ENCODE measurements around the gene HTT. TPM values are rescaled to one million over a fixed set of nuclear protein-coding genes. Genes with fewer than 3 reads are reported as not detected.
"Not testable (repeated sequence)": the region's sequence is repeated elsewhere in the genome, so short reads cannot be mapped to it uniquely, and the experiment has no call there.

The HTT gene
- total and polyA plus RNA-seq, 4 donors, result 5.1 to 82.7 (median 41.1) TPM

DNA sequence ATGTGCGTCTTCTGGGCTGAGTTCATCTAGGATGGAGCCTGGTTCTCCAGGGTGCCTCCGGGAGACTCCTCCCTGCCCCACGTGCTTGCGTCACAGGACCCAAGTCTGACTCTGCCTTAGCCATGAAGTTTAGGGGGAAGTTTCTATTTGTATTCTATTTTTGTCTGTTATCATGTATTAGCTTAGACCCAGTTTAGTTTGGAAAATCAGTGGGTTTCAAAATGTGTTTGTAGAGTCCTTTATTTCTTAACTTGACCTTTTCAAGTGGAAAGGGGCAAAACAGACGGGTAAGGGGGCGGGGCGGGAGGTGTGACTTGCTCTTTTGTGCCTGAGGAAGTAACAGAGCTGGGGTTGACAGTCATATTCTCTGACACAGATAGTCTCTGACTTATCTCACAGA lies 86.0 kb downstream of the HTT start:
- WGBS, 2 donors, result 92 to 94% methylated on average over 7 of the region's 7 CpGs
- intact Hi-C loops (cut with DNase I), result no loop called here
- no peak overlapping the region for H3K4me3 ChIP-seq (ENCODE audit: low read length in 2 of 2)
- no peak overlapping the region for H3K27ac ChIP-seq (ENCODE audit: low read depth in 1 of 2, low read length in 2 of 2)
- H3K9me3 ChIP-seq (ENCODE audit: control insufficient read depth, low read length), result no peaks in the 10 kb centered on the region
- no peak for DNase-seq
- H3K27me3 ChIP-seq (ENCODE audit: control insufficient read depth in 1 of 2, insufficient read depth in 2 of 2, low read length in 1 of 2), result no peaks in the 10 kb centered on the region
- H3K36me3 ChIP-seq (ENCODE audit: control insufficient read depth in 1 of 2, insufficient read depth in 2 of 2, low read length in 1 of 2), result peaks cover 7 to 8% of the 10 kb centered on the region in 2 donors
- no peak for ATAC-seq (ENCODE audit: low FRiP score)
- no peaks in the 10 kb centered on the region for H3K4me1 ChIP-seq (ENCODE audit: control insufficient read depth in 1 of 2, insufficient read depth in 2 of 2, low read length in 2 of 2)

DNA sequence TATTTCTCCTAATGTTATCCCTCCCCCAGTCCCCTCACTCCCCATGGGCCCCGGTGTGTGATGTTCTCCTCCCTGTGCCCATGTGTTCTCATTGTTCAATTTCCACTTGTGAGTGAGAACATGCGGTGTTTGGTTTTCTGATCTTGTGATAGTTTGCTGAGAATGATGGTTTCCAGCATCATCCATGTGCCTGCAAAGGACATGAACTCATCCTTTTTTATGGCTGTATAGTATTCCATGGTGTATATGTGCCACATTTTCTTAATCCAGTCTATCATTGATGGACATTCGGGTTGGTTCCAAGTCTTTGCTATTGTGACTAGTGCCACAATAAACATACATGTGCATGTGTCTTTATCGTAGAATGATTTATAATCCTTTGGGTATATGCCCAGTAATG lies 86.6 kb downstream of the HTT start:
- H3K4me3 ChIP-seq (ENCODE audit: low read length in 2 of 2), result not testable (repeated sequence)

DNA sequence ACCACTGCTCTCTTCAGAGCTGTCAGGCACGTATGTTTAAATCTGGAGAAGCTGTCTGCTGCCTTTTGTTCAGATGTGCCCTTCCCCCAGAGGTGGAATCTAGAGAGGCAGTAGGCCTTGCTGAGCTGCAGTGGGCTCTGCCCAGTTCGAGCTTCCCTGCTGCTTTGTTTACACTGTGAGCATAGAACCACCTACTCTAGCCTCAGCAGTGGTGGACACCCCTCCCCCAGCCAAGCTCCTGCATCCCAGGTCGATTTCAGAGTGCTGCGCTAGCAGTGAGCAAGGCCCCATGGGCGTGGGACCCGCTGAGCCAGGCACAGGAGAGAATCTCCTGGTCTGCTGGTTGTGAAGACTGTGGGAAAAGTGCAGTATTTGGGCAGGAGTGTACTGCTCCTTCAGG lies 92.0 kb downstream of the HTT start:
- H3K36me3 ChIP-seq (ENCODE audit: control insufficient read depth in 1 of 2, insufficient read depth in 2 of 2, low read length in 1 of 2); H3K27me3 ChIP-seq (ENCODE audit: control insufficient read depth in 1 of 2, insufficient read depth in 2 of 2, low read length in 1 of 2); H3K4me1 ChIP-seq (ENCODE audit: control insufficient read depth in 1 of 2, insufficient read depth in 2 of 2, low read length in 2 of 2); ATAC-seq (ENCODE audit: low FRiP score); DNase-seq; intact Hi-C loops (cut with DNase I); H3K27ac ChIP-seq (ENCODE audit: low read depth in 1 of 2, low read length in 2 of 2); H3K4me3 ChIP-seq (ENCODE audit: low read length in 2 of 2); H3K9me3 ChIP-seq (ENCODE audit: control insufficient read depth, low read length): not testable (repeated sequence)
- WGBS, 2 donors, result 79 to 86% methylated on average over 6 of the region's 6 CpGs

More for the DNA sequence above, 86.6 kb downstream of the HTT start:
- H3K27me3 ChIP-seq (ENCODE audit: control insufficient read depth in 1 of 2, insufficient read depth in 2 of 2, low read length in 1 of 2); H3K36me3 ChIP-seq (ENCODE audit: control insufficient read depth in 1 of 2, insufficient read depth in 2 of 2, low read length in 1 of 2); H3K27ac ChIP-seq (ENCODE audit: low read depth in 1 of 2, low read length in 2 of 2); DNase-seq; H3K4me1 ChIP-seq (ENCODE audit: control insufficient read depth in 1 of 2, insufficient read depth in 2 of 2, low read length in 2 of 2); intact Hi-C loops (cut with DNase I); H3K9me3 ChIP-seq (ENCODE audit: control insufficient read depth, low read length); ATAC-seq (ENCODE audit: low FRiP score): not testable (repeated sequence)
- WGBS, 2 donors, result 85 to 86% methylated on average over 4 of the region's 4 CpGs

DNA sequence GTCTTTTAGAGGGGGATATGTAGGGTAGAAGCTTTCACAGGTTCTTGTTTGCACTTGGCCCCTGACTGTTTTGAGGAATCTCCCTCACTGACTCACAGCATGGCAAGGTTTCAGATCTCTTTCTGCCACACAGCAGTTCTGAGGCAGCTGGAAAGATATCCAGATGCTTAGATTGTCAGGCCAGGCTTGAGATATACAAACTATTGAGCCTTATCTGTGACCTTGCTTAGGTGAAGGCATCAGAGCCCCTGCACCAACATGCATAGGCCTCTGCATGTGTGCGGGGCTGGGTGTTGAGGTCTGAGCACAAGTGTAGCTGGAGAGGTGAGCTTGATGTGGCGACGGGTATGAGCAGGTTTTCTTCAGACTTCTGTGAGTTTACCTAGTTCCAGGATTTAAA lies 93.5 kb downstream of the HTT start:
- intact Hi-C loops (cut with DNase I), result no loop called here
- Histone ChIP-seq H3K9me3 (ENCODE audit: control insufficient read depth, low read length) (no peaks in the 10 kb centered on the region), H3K4me1 (ENCODE audit: control insufficient read depth in 1 of 2, insufficient read depth in 2 of 2, low read length in 2 of 2) (no peaks in the 10 kb centered on the region), H3K4me3 (ENCODE audit: low read length in 2 of 2) (no peak overlapping the region), H3K27me3 (ENCODE audit: control insufficient read depth in 1 of 2, insufficient read depth in 2 of 2, low read length in 1 of 2) (no peaks in the 10 kb centered on the region), H3K27ac (ENCODE audit: low read depth in 1 of 2, low read length in 2 of 2) (no peak overlapping the region), H3K36me3 (ENCODE audit: control insufficient read depth in 1 of 2, insufficient read depth in 2 of 2, low read length in 1 of 2) (peaks cover 3 to 6% of the 10 kb centered on the region in 2 donors)
- WGBS, 2 donors, result 77 to 83% methylated on average over 3 of the region's 3 CpGs
- DNase-seq, result no peak
- ATAC-seq (ENCODE audit: low FRiP score), result no peak

DNA sequence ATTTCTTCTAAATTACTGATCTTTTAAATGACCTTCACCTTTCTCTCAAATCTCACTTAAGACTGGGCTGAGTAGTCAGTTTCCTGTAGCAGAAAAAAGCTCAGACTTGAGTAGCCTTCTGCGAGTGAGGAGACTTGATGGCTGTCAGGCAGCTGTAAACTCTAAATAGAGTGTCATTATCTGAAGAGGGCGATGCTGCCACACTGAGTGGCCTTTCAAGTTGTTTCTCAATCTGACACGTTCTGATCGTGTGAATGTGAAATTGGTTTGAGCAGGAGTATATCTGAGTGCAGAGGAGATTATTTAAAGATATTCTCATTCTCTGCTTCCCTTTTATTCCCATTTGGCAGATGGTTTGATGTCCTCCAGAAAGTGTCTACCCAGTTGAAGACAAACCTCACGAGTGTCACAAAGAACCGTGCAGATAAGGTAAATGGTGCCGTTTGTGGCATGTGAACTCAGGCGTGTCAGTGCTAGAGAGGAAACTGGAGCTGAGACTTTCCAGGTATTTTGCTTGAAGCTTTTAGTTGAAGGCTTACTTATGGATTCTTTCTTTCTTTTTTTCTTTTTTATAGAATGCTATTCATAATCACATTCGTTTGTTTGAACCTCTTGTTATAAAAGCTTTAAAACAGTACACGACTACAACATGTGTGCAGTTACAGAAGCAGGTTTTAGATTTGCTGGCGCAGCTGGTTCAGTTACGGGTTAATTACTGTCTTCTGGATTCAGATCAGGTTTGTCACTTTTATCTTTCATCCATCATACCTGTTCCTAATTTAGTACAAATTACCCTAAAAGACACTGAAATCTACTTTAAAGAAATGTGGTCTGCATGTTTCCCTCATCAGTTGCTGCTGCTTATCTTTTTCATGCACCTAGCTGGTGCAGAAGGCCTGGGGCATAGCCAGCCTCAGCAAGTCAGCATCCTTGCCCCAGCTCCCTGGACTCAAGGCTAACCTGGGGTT lies 100.2 kb downstream of the HTT start:
- no peaks in the 10 kb centered on the region for H3K27me3 ChIP-seq (ENCODE audit: control insufficient read depth in 1 of 2, insufficient read depth in 2 of 2, low read length in 1 of 2)
- H3K9me3 ChIP-seq (ENCODE audit: control insufficient read depth, low read length), result no peaks in the 10 kb centered on the region
- ATAC-seq (ENCODE audit: low FRiP score) (no peak), DNase-seq (no peak)
- H3K4me3 ChIP-seq (ENCODE audit: low read length in 2 of 2), result no peak overlapping the region
- 79 to 80% methylated on average over 12 of the region's 12 CpGs for WGBS, 2 donors
- H3K4me1 ChIP-seq (ENCODE audit: control insufficient read depth in 1 of 2, insufficient read depth in 2 of 2, low read length in 2 of 2), result no peaks in the 10 kb centered on the region
- intact Hi-C loops (cut with DNase I), result no loop called here
- peaks cover 13 to 16% of the 10 kb centered on the region in 2 donors for H3K36me3 ChIP-seq (ENCODE audit: control insufficient read depth in 1 of 2, insufficient read depth in 2 of 2, low read length in 1 of 2)
- no peak overlapping the region for H3K27ac ChIP-seq (ENCODE audit: low read depth in 1 of 2, low read length in 2 of 2)

DNA sequence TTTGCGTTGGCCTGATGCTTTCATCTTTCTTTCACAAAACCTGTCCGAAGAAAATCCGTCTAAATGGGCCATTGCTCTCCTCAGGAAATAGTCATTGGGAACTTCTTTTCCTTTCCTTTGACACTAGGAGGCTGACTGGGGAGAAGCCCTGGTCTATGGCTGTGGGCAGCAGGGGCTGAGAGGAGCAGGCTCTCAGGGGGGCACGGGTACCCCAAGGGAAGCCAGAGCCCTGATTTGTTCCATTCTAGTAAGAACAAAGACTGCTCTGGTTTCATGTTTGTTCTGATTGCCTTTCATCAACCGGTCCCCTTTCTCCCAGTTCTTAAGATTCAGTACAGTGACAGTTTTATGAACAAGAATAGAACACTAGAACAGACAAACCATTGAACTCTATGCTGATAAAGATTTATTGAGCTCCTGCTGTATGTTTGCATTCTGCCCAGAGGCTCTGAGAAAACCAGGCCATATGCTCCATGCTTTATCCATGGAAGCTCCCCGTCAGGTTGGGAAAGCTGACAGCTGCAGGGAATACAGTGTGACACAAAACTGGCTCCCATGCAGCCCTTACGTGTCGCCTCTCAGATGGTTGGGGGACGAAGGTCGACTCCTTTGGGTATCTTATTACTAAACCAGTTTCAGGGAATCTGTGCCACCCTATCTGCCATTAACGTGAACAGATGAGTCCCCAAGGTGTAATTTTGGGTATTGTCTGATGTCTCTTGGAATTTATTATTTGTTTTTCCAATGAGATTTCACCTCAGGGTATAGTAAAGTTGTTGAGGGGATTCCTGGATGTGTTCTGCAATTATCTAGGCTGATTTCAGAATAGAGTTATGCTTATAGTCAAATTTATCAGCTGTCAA lies 102.1 kb downstream of the HTT start:
- Histone ChIP-seq H3K27ac (ENCODE audit: low read depth in 1 of 2, low read length in 2 of 2) (no peak overlapping the region), H3K4me1 (ENCODE audit: control insufficient read depth in 1 of 2, insufficient read depth in 2 of 2, low read length in 2 of 2) (no peaks in the 10 kb centered on the region), H3K36me3 (ENCODE audit: control insufficient read depth in 1 of 2, insufficient read depth in 2 of 2, low read length in 1 of 2) (peaks cover 13 to 16% of the 10 kb centered on the region in 2 donors), H3K9me3 (ENCODE audit: control insufficient read depth, low read length) (no peaks in the 10 kb centered on the region), H3K27me3 (ENCODE audit: control insufficient read depth in 1 of 2, insufficient read depth in 2 of 2, low read length in 1 of 2) (no peaks in the 10 kb centered on the region), H3K4me3 (ENCODE audit: low read length in 2 of 2) (no peak overlapping the region)
- intact Hi-C loops (cut with DNase I), result no loop called here
- no peak for ATAC-seq (ENCODE audit: low FRiP score)
- WGBS, 2 donors, result 73 to 77% methylated on average over 11 of the region's 11 CpGs
- DNase-seq, result no peak

DNA sequence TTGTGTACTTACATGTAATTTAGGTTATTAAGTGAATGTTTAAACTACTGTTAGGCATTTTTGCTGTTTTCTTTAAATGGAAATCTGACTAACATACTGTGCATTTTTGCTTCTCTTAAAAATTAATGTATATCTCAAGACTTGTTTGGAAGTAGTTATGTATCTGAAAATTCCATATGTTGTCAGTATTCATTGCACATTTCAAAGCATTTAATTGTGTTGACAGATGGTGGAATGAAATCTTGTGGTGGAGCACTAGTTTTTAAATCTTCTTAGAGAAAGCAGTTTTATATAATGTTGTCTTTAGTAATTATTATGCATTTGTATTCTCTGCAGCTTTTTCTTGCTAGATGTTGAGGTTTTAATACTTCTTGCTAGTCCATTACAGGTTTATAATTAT lies 102.9 kb downstream of the HTT start:
- Histone ChIP-seq H3K4me1 (ENCODE audit: control insufficient read depth in 1 of 2, insufficient read depth in 2 of 2, low read length in 2 of 2) (no peaks in the 10 kb centered on the region), H3K27me3 (ENCODE audit: control insufficient read depth in 1 of 2, insufficient read depth in 2 of 2, low read length in 1 of 2) (no peaks in the 10 kb centered on the region), H3K4me3 (ENCODE audit: low read length in 2 of 2) (no peak overlapping the region), H3K9me3 (ENCODE audit: control insufficient read depth, low read length) (no peaks in the 10 kb centered on the region), H3K27ac (ENCODE audit: low read depth in 1 of 2, low read length in 2 of 2) (no peak overlapping the region), H3K36me3 (ENCODE audit: control insufficient read depth in 1 of 2, insufficient read depth in 2 of 2, low read length in 1 of 2) (peaks cover 10 to 18% of the 10 kb centered on the region in 2 donors)
- intact Hi-C loops (cut with DNase I), result no loop called here
- DNase-seq, result no peak
- ATAC-seq (ENCODE audit: low FRiP score), result no peak

DNA sequence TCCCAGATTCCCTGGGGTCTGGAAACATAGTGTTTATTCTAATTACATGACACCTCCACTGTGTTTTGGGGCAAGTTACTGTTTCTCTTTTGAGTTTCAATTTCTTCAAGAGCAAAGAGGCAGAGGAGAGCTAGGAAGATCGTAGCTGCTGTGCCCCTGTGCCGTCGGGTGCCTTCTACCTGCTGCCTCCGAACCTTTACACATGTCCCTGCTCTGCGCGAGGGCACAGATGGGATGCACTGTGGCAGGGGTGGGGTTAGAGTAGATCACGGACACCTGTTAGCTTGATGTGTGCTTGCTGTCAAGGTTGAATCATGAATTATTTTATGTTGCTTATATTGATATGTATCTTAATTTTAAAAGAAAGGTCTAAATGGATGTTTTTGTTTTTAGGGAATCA lies 103.4 kb downstream of the HTT start:
- no peak overlapping the region for H3K27ac ChIP-seq (ENCODE audit: low read depth in 1 of 2, low read length in 2 of 2)
- H3K4me3 ChIP-seq (ENCODE audit: low read length in 2 of 2), result no peak overlapping the region
- 89 to 90% methylated on average over 7 of the region's 7 CpGs for WGBS, 2 donors
- peaks cover 10 to 19% of the 10 kb centered on the region in 2 donors for H3K36me3 ChIP-seq (ENCODE audit: control insufficient read depth in 1 of 2, insufficient read depth in 2 of 2, low read length in 1 of 2)
- intact Hi-C loops (cut with DNase I), result no loop called here
- ATAC-seq (ENCODE audit: low FRiP score) (no peak), DNase-seq (no peak)
- H3K9me3 ChIP-seq (ENCODE audit: control insufficient read depth, low read length), result no peaks in the 10 kb centered on the region
- H3K4me1 ChIP-seq (ENCODE audit: control insufficient read depth in 1 of 2, insufficient read depth in 2 of 2, low read length in 2 of 2), result no peaks in the 10 kb centered on the region
- H3K27me3 ChIP-seq (ENCODE audit: control insufficient read depth in 1 of 2, insufficient read depth in 2 of 2, low read length in 1 of 2), result no peaks in the 10 kb centered on the region

Measured in aorta (tissue), 5 donors.